HepG2 (cell line): ENCODE measurements around the gene DCAKD. TPM values are rescaled to one million over a fixed set of nuclear protein-coding genes. Genes with fewer than 3 reads are reported as not detected.

Experiments
- CENPT ChIP-seq: sonication (generic); formaldehyde crosslinking; IDR thresholded peaks from 2 replicates; pipeline ENCODE4 v1.8.0; 2022; ENCODE audit warnings: low read depth, mild to moderate bottlenecking, moderate library complexity, missing genetic modification reagents
- FOXC1 ChIP-seq: sonication (generic); formaldehyde crosslinking; IDR thresholded peaks from 2 replicates; pipeline ENCODE4 v1.8.0; 2022; ENCODE audit warnings: mild to moderate bottlenecking, missing genetic modification reagents, borderline replicate concordance
- FOXP1 ChIP-seq, 2 experiments: fragments of 450-650 bp in 1 of 2; IDR thresholded peaks; 2 replicates each; pipeline ENCODE4 v1.6.1; 2017 to 2018; ENCODE audit warnings: antibody characterized with exemption in 1 of 2
- GPN1 ChIP-seq: sonication (generic); formaldehyde crosslinking; IDR thresholded peaks from 2 replicates; pipeline ENCODE4 v1.5.1; 2020; ENCODE audit warnings: missing genetic modification reagents, borderline replicate concordance
- HMGXB4 ChIP-seq, 2 experiments: sonication (generic) in 1 of 2; formaldehyde crosslinking in 1 of 2; IDR thresholded peaks; 2 replicates each; pipeline versions ENCODE4 v1.4.0 to v1.6.1; 2018 to 2020; ENCODE audit warnings: missing genetic modification reagents in 2 of 2, borderline replicate concordance in 1 of 2, low read depth in 1 of 2, mild to moderate bottlenecking in 1 of 2, missing biosample characterization in 1 of 2
- HOXA3 ChIP-seq: sonication (generic); formaldehyde crosslinking; IDR thresholded peaks from 2 replicates; pipeline ENCODE4 v1.5.0; 2020; ENCODE audit warnings: missing genetic modification reagents
- MAX ChIP-seq: IDR thresholded peaks from 2 replicates; pipeline ENCODE4 v1.6.1; 2012; ENCODE audit warnings: inconsistent platforms
- MED8 ChIP-seq: sonication (generic); formaldehyde crosslinking; IDR thresholded peaks from 2 replicates; pipeline ENCODE4 v1.8.1; 2023; ENCODE audit warnings: mild to moderate bottlenecking, missing genetic modification reagents; ENCODE audit not compliant: insufficient replicate concordance
- SKI ChIP-seq: fragments of 450-650 bp; IDR thresholded peaks from one replicate; pipeline ENCODE4 v1.6.1; 2018; ENCODE audit warnings: mild to moderate bottlenecking; ENCODE audit not compliant: partially characterized antibody
- TBX2 ChIP-seq: sonication (generic); formaldehyde crosslinking; IDR thresholded peaks from 2 replicates; pipeline ENCODE4 v1.5.0; 2020; ENCODE audit warnings: missing genetic modification reagents, mild to moderate bottlenecking, borderline replicate concordance
- ZNF337 ChIP-seq: sonication (generic); formaldehyde crosslinking; IDR thresholded peaks from 2 replicates; pipeline ENCODE4 v1.5.1; 2020; ENCODE audit warnings: missing genetic modification reagents, low read depth, mild to moderate bottlenecking, borderline replicate concordance
- ZNF33B ChIP-seq: sonication (generic); formaldehyde crosslinking; IDR thresholded peaks from 2 replicates; pipeline ENCODE4 v1.5.1; 2020; ENCODE audit warnings: mild to moderate bottlenecking, missing genetic modification reagents
- ZNF720 ChIP-seq: sonication (generic); formaldehyde crosslinking; IDR thresholded peaks from 2 replicates; pipeline ENCODE4 v1.4.0; 2020; ENCODE audit warnings: missing genetic modification reagents
- polyA plus RNA-seq, 8 experiments: library from polyadenylated mRNA; depleted of rRNA in 3 of 8; stranded (reverse) in 7 of 8; unstranded in 1 of 8; fragments of >200 nt; fragmentation: Illumina TruSeq in 4 of 8; extraction: Trizol in 4 of 8; gene quantifications; 2 replicates each; pipeline versions ENCODE4 v1.2.1 to v1.2.3, GENCODE V29; 2011 to 2016; ENCODE audit warnings: low read depth in 4 of 8, missing spikeins in 1 of 8, mixed read lengths in 1 of 8; ENCODE audit not compliant: insufficient read depth in 1 of 8
- total RNA-seq, 5 experiments: library from RNA; depleted of rRNA; stranded (reverse); fragments of >200 nt; fragmentation: Illumina TruSeq; extraction: Trizol; gene quantifications; 2 replicates each; pipeline ENCODE4 v1.2.3, GENCODE V29; 2016; ENCODE audit warnings: low read depth in 1 of 5
- TF ChIP-seq, protein P1 (sequence below): IDR thresholded peaks from 2 replicates; pipeline ENCODE4 v1.6.1; 2016; ENCODE audit warnings: low read depth, missing genetic modification reagents, missing compliant biosample characterization
- TF ChIP-seq, protein P2 (sequence below): IDR thresholded peaks from 2 replicates; pipeline ENCODE4 v1.6.1; 2016; ENCODE audit warnings: missing compliant biosample characterization, missing genetic modification reagents, borderline replicate concordance
- TF ChIP-seq, protein P3 (sequence below): sonication (generic); formaldehyde crosslinking; IDR thresholded peaks from 2 replicates; pipeline ENCODE4 v1.5.0; 2020; ENCODE audit warnings: mild to moderate bottlenecking, missing genetic modification reagents

DCAKD gene
- total and polyA plus RNA-seq, 2 of the 13 experiments (the other 11 are each of a cell fraction or from before 2014, with no cell fraction given), result 25.9 to 29.2 TPM

DNA sequence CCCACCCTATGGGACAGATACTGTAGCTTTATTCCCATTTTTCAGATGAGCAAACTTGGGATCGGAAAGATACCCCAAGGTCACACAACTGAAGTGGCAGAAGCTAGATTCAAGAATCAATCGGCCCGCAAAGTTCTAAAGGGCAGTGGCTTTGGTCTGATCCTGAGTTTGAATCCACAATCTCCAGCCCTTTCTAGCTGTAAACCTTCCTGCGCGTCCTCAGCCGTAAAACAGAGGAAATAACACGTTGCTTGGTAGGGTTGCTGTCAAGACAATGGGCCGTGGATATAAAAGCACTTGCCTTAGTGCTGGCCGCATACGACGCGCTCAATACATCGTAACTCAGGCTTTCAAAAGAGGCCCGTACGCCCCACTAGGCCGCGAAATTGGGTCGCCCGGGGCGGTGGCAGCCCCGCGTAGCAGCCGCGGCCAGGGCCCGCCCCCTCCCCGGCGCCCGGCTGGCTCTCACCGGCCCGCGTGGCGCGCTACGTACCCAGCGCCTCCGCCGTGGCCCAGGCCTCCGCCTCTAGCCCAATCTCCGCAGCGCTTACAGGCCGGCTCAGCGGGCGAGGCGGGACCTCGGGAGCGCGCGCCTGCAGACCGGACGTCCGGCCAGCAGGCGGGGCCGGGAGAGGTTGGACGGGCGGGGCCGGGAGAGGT lies at the start of gene DCAKD (continued):
- no peak for TF ChIP-seq FOXP1 (IDR thresholded peaks at IDR 0.05)
- no peak for TF ChIP-seq FOXP1 (CRISPR knock-in tag; IDR thresholded peaks at IDR 0.05)
- TF ChIP-seq, protein P1, sequence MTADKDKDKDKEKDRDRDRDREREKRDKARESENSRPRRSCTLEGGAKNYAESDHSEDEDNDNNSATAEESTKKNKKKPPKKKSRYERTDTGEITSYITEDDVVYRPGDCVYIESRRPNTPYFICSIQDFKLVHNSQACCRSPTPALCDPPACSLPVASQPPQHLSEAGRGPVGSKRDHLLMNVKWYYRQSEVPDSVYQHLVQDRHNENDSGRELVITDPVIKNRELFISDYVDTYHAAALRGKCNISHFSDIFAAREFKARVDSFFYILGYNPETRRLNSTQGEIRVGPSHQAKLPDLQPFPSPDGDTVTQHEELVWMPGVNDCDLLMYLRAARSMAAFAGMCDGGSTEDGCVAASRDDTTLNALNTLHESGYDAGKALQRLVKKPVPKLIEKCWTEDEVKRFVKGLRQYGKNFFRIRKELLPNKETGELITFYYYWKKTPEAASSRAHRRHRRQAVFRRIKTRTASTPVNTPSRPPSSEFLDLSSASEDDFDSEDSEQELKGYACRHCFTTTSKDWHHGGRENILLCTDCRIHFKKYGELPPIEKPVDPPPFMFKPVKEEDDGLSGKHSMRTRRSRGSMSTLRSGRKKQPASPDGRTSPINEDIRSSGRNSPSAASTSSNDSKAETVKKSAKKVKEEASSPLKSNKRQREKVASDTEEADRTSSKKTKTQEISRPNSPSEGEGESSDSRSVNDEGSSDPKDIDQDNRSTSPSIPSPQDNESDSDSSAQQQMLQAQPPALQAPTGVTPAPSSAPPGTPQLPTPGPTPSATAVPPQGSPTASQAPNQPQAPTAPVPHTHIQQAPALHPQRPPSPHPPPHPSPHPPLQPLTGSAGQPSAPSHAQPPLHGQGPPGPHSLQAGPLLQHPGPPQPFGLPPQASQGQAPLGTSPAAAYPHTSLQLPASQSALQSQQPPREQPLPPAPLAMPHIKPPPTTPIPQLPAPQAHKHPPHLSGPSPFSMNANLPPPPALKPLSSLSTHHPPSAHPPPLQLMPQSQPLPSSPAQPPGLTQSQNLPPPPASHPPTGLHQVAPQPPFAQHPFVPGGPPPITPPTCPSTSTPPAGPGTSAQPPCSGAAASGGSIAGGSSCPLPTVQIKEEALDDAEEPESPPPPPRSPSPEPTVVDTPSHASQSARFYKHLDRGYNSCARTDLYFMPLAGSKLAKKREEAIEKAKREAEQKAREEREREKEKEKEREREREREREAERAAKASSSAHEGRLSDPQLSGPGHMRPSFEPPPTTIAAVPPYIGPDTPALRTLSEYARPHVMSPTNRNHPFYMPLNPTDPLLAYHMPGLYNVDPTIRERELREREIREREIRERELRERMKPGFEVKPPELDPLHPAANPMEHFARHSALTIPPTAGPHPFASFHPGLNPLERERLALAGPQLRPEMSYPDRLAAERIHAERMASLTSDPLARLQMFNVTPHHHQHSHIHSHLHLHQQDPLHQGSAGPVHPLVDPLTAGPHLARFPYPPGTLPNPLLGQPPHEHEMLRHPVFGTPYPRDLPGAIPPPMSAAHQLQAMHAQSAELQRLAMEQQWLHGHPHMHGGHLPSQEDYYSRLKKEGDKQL (CRISPR knock-in tag), result no peak
- peak; percentile 70 for TF ChIP-seq MAX
- TF ChIP-seq MED8, result no peak
- TF ChIP-seq ZNF720 (CRISPR knock-in tag), result no peak
- no peak for TF ChIP-seq CENPT (CRISPR knock-in tag)
- TF ChIP-seq FOXC1 (CRISPR knock-in tag), result peak; percentile 55; the same call in 1 of the 2 replicates
- TF ChIP-seq ZNF337 (CRISPR knock-in tag), result no peak
- TF ChIP-seq, protein P2, sequence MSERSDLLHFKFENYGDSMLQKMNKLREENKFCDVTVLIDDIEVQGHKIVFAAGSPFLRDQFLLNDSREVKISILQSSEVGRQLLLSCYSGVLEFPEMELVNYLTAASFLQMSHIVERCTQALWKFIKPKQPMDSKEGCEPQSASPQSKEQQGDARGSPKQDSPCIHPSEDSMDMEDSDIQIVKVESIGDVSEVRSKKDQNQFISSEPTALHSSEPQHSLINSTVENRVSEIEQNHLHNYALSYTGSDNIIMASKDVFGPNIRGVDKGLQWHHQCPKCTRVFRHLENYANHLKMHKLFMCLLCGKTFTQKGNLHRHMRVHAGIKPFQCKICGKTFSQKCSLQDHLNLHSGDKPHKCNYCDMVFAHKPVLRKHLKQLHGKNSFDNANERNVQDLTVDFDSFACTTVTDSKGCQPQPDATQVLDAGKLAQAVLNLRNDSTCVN (CRISPR knock-in tag), result no peak; the same call in 1 of the 2 replicates
- peak; percentile 67 for TF ChIP-seq SKI
- TF ChIP-seq HOXA3 (CRISPR knock-in tag), result peak; percentile 77
- peak; percentile 56 to 77 for TF ChIP-seq HMGXB4 (CRISPR knock-in tag; IDR thresholded peaks at IDR 0.05; ENCODE audit: borderline replicate concordance in 1 of 2, low read depth in 1 of 2)
- TF ChIP-seq TBX2 (CRISPR knock-in tag), result peak; percentile 44; the same call in 1 of the 2 replicates
- TF ChIP-seq, protein P3, sequence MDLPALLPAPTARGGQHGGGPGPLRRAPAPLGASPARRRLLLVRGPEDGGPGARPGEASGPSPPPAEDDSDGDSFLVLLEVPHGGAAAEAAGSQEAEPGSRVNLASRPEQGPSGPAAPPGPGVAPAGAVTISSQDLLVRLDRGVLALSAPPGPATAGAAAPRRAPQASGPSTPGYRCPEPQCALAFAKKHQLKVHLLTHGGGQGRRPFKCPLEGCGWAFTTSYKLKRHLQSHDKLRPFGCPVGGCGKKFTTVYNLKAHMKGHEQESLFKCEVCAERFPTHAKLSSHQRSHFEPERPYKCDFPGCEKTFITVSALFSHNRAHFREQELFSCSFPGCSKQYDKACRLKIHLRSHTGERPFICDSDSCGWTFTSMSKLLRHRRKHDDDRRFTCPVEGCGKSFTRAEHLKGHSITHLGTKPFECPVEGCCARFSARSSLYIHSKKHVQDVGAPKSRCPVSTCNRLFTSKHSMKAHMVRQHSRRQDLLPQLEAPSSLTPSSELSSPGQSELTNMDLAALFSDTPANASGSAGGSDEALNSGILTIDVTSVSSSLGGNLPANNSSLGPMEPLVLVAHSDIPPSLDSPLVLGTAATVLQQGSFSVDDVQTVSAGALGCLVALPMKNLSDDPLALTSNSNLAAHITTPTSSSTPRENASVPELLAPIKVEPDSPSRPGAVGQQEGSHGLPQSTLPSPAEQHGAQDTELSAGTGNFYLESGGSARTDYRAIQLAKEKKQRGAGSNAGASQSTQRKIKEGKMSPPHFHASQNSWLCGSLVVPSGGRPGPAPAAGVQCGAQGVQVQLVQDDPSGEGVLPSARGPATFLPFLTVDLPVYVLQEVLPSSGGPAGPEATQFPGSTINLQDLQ (CRISPR knock-in tag), result peak; percentile 64; the same call in 1 of the 2 replicates
- TF ChIP-seq ZNF33B (CRISPR knock-in tag), result peak; percentile 79; the same call in 1 of the 2 replicates
- TF ChIP-seq GPN1, result no peak
